Superior temporal gyrus (tissue), 1 donor: ENCODE measurements around the gene ACSL4.
"Not testable (repeated sequence)": the region's sequence is repeated elsewhere in the genome, so short reads cannot be mapped to it uniquely, and the experiment has no call there.

Experiments used
- DNase-seq: peaks from one replicate; pipeline ENCODE4 v3.0.0-alpha.2; 2016; ENCODE audit errors: extremely low spot score

The ACSL4 gene

DNA sequence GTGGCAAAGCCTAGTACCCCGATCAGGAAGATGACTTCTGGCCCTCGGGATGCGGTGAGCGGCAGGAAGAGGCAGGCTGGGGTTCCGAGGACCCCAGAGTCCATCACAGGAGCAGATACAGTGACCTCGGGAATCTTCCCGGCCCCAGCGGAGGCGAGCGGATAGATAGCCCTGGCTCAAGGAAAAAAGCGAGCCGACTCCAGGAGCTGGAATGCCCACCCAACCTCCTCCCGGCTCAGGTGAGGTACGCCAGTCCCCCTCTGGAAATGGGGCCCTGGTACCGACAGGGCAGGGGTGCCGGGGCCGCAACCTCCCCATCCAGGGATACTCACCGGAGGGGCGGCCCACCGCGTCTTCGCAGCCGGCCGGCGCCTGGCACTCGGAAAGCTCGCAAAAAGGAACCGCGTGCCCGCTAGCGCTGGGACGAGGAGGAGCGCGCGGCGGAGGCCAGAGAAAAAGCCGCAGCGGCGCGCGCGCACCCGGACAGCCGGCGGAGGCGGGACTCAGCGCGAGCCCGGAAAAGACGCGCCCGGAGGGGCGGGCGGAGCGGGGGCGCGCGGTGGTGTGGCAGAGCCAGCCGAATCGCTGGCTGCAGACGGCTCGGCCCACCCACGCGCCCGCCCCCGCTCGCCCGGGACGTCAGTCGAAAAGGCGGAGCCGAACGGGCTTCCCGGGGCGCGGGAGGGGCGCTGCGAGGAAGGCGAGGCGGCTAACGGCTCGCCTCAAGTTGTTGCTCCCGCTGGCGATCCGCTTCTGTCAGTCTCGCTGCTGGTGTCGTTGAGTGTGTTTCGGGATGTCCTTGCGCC is at the start of gene ACSL4:
ACSL4 (minus strand) TSS at position 451 of the 806 bp plus-strand sequence. CDS start 49,894 bp downstream, outside the sequence.
- DNase-seq: peak; percentile 77

DNA sequence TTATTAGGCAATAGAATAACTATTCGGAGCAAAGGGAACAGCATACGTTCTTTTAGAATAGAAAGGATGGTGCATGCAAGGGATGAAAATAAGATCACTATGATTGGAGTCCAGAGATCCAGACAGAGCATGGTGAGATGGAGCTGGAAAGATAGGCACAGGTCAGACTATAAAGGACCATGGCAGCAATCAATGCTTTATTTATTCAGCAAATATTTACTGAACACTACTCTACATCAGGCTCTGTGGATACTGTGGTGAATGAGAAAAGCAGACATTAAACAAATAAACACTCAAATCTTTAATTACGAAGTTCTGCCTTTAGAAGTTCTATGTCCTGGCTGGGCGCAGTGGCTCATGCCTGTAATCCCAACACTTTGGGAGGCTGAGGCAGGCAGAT is 44.7 kb upstream of the ACSL4 start:
- DNase-seq: no peak

DNA sequence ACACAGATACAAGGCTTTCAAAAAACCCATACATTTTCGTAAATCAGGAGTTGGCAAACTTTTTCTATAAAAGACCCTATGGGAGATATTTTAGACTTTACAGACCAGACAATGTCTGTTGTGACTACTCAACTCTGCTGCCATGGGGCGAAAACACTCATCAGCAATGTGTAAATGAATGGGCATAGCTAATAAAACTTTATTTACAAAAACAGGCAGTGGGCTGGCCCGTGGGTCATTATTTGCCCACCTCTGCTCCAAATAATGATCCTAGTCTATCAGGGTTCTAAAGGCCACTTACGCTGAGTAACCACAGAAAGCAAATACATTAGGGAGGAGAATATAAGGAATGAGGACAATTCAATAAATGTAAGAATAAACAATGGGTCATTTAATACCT is 43.9 kb upstream of the ACSL4 start:
- no peak for DNase-seq

DNA sequence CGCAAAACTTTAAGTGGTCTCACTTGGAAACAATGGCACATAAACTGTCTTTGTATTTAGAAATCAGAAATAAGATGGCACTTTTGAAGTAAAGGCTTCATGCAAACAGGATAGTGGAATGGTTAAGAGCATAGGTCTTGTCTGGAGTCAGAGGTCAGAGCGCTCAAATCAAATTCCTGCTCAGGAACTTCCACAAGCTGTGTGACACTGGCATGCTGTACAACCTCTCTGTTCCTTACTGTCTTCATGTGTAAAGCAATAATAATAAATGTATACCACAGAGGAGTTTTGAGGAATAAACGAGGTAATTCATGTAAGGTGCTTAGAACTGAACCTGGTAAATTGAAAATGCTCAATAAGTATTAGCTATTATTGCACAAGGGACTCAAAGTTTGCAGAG is 43.4 kb upstream of the ACSL4 start:
- DNase-seq: no peak

DNA sequence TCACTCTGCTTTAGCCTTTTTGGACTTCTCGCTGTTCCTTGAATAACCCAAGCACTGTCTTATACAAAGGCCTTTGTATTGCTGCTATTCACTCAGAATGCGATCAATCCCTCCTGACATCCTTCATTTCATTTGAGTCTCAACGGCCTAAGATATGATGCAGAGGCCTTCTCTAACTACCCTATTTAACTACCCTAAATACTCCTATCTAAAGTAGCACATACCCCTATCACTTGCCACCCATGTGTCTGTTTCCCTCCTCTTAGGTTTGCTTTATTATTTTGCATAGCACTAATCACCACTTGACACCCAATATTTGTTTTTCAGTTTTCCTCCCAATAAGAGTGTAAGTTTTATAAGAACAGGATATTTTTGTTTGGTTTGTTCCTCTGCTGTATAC is 42.3 kb upstream of the ACSL4 start:
- DNase-seq: no peak

DNA sequence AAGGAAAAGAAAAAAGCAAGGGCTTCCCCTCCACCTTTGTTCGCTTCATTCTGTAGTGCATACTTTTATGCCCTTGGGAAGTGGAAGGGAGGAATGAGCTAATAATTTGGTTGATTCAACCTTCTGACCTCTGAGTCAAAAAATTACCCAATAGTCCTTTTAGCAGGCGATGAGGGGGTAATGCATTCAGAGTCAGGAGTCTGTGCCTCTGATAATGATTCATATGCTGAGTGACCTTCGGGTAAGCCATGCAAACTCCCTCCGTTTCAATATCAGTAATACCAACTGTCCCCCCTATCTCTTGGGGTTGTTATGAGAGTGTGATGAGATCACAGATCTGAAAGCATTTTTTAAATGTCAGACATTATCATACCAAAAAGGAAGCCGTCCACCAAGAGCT is 41.6 kb upstream of the ACSL4 start:
- no peak for DNase-seq

DNA sequence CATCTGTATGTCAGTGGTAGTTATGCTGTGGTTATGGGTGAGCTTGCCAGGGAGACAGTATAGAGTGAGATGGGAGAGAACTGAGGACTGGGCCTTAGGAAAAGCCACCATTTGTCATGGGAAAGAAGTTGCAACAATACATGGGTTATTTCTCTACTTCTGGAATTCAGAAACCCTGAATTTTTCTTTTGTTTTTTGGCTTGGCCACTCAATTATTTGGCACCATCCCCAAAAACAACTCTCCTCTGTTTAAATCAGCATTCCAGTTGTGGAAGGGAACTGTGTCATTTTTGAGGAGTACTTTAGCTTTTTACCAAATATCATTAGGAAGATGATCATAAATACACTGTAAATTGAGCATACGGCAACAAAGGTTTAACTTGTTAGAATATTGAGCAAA is 41.1 kb upstream of the ACSL4 start:
- no peak for DNase-seq

DNA sequence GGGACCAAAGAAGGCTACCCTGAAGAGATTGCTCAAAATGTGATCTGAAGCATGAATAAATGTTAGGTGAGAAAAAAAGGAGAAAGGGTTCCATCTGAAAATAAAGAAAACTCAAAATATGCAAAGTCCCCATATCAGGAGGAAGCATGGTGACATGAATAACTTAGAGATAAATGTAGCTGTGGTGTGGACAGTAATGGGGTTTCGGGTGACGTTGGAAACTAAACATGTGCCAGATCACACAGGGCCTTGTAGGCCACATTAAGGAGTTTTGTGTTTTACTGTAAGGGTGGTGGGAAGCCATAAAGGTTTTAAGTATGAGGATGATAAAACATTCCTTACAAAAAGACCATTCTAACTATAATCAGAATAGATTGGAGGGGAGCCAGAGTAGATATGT is 40.3 kb upstream of the ACSL4 start:
- DNase-seq: no peak

DNA sequence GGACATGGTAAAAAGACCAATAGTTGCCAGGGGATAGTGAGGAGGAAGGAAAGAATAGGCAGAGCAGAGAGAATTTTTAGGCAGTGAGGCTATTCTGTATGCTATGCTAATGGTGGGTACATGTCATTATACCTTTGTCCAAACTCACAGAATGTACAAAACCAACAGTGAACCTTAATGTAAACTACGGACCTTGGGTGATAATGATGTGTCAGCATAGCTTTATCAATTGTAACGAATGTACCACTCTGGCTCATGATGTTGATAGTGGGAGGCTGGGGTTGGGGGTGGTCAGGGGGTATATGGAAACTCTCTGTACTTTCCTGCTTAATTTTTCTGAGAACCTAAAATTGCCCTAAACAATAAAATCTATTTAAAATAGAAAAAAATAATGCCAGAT is 37.7 kb upstream of the ACSL4 start:
- DNase-seq: no peak

DNA sequence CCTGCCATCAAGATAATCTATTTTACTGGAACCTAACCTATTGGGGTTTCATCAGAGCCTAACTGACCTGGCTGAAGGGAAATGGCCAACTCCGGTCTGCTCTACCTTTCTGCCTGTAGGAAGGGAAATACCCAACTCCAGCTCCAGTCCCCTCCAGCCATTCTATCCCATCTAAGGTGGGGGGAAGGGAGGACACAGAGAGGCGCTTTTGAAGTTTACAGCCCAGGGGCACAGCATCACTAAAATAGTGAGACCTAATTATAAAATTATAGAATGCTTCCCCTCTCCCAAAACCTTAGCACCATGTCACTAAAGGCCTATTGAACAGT is 27.8 kb upstream of the ACSL4 start:
- no peak for DNase-seq

DNA sequence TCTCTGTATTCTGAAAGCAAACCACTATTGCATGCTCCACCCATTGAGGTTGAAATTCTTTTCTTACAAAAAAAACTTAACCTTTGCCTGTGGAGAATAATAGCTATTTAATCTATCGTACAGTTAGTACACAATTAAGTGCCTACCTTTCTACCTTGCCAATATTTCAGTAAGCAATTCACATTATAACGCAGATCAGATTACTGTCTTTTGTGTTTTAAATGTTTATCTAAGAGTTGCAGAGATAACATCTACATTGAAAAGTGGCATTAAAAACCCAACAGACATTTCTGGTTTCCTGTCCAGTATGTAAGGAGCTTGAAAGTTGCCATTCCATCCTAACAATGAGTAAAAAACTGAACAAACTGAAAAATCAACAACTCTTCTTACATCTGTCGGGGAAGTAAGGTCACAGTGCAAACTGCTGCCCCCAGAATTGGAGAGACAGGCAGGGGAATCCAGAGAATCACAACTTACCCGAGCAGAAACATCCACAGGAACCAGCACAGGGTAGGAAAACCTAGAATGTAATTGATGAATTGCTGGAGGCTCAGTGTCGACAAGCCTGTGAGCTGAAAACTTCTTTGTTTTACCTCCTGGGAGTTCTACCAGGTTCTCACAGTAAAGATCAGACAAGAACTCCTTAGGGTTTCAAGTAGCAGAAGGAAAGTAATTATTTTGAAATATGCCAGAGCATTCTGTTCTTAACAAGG is 27.3 kb upstream of the ACSL4 start:
- no peak for DNase-seq

DNA sequence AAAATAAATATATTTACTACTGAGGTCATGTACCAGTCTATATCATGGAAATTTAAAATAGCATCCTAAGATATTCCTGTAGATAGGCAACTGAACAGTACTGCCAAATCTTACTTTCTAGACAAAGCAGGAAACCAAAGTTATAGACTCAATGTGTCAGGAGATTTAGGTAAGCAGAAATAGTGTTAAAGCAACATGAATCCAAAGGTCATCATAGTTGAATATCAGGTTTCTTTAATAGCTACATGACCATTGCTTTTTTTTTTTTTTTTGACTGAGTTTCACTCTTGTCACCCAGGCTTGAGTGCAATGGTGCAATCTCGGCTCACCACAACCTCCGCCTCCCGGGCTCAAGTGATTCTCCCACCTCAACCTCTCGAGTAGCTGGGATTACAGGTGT is 20.2 kb upstream of the ACSL4 start:
- no peak for DNase-seq

DNA sequence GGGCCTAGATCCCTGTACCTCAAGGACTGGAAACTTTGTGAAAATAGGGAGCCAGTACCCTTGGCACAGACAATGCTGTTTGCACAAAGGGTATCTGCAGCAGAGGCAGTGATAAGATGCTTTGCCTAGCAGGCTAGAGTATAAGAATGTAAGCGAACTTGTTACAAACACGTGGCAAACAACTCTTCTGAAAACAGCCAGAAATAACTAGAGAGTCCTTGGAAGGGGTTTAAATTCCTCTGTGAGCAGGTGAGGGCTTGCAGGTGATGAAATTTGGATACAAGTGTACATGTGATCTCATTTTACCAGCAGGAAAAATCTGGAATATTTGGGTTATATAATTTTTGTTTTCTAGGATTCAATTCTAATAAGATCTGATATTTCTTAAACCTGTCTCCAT is 18.6 kb upstream of the ACSL4 start:
- DNase-seq: no peak

DNA sequence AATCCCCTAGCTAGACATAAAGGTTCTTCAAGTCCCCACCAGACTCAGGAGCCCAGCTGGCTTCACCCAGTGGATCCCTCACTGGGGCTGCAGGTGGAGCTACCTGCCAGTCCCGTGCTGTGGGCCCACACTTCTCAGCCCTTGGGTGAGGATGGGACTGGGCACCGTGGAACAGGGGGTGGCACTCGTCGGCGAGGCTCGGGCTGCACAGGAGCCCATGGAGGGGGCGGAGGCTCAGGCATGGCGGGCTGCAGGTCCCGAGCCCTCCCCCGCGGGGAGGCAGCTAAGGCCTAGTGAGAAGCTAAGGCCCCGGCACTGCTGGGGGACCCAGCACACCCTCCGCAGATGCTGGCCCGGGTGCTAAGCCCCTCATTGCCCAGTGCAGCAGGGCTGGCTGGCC is 16.1 kb upstream of the ACSL4 start:
- DNase-seq: no peak

DNA sequence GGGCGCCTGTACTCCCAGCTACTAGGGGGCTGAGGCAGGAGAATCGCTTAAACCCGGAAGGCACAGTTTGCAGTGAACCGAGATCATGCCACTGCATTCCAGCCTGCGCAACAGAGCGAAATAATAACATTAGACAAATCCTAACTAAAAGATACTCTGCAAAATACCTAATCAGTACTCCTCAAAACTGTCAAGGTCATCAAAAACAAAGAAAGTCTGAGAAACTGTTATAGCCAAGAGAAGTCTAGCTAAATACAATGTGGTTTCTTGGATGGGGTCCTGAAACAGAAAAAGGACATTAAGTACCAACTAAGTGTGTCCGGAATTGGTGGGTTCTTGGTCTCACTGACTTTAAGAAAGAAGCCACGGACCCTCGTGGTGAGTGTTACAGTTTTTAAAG is 14.6 kb upstream of the ACSL4 start:
- DNase-seq: no peak

DNA sequence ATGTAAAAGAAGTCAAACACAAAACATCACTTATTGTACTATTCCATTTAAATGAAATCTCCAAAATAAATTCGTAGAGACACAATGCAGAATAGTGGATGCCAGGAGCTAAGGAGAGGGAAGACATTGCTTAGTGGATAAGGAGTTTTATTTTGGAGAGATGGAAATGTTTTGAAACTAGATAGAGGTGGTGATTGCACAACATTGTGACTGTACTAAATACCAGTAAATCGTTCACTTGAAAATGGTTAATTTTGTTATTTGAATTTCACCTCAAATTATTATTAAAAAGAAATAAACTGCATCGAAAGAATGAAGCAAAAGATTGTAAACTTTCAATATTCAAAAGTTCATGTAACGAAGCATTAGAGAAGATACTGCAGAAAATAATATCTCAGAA is 9.7 kb upstream of the ACSL4 start:
- DNase-seq: no peak

DNA sequence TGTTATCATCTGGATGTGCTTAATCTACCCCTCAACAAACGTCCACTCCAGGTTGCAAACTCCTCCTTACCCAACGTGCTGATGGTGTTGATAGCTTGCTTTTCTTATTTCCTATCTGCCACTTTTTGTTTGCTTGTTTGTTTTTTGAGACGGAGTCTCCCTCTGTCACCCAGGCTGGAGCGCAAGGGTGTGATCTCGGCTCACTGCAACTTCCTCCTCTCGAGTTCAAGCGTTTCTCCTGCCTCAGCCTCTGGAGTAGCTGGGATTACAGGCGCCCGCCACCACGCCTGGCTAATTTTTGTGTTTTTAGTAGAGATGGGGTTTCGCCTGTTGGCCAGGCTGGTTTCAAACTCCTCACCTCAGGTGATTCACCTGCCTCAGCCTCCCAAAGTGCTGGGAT is 7.8 kb upstream of the ACSL4 start:
- not testable (repeated sequence) for DNase-seq

DNA sequence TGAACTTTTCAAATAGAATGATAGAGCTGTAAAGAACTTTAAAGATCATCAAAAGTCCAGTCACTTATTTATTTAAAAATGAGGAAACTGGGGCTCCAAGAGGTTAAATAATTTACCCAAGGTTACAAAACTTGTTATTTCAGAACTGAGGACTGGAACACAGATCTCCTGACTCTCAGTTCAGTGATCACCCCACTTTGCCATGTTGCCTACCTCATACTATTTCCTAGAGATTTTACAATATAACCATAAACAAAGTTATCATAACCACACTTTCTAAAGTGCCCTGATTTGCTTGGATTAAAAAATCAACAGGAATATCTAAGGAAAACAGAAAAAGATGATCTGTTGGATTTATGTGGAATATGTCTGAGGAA is 7.4 kb upstream of the ACSL4 start:
- no peak for DNase-seq

DNA sequence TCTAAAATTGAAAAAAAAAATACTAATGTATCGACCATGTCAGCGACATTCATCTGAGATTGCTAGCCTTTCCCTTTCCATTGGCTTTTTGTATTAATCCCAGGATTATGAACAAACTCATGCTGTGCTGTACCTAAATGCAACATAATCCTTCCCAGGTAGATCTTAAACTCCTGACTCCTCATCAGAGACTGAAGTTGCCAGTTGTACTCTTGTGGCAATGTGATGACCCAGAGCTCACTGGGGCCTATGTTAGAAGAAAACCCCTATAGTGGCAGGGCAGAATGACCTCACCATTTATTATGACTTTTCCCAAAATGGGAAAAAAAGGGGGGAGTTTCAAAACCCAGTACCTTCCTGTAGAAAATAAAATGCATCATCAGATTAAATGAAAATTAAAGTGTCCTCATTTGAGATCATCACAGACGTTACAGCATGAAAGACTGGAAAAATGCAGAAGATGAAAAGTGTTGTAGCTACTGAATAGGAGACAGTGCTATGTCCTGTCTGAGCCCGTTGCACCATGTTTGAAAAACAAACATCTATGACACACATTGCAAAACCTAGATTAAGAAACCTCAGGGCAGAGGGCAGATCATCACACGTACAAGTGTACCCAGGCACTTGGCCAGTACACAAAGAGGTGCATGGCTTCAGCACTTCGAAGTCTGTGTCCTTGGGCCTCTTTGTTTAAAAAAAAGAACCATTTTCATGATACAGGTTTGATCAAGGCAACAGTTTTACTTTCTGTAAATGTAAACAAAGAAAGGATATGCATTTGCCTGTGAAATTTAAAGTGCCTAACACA is 6.8 kb upstream of the ACSL4 start:
- no peak for DNase-seq

DNA sequence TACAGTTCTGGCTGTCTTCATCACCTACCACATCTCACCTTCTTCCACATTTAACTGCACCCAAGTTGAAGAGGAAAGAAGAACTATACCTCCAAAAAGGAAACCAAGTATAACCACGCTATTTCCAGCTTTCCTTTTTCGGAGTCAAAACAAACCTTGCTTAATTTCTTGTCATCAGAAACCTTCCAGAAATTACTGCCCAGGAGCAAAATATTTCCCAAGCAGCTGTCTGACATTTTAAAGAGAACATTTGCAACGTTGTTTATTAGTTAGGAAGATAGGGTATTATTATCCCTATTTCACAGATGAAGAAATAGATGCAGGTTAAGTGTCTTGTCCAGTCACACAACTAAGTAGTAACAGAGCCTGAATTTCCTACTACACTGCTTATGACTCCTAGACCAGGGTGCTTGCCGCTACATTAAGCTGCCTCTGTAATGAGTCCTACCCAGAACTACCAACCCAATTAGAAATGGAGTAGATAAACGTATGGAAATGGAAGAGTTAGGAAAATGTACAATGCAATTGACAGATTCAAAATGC is 2.2 kb upstream of the ACSL4 start:
- DNase-seq: no peak

DNA sequence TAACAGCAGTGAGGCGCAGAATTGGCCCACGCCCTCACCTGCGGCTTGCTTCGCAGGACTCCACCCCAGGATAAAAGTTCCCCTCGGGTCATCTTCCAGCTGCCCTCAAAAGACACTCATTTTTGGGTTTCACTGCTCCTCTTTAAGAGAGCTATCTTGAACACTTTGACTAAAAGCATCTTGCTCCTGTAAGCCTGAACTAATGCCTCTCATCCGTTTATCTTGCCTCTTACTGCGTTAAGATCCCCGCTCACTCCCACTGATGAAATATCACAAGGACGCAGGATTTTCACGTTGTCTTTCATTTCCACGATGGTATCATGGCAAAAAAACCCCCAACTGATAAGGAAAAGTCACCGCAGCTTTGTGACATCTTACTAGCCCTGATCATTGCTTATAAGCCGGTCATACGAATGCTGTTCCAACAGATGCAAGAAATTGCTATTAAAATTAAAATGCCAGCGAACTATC is 591 bp upstream of the ACSL4 start:
- DNase-seq: peak; percentile 38

DNA sequence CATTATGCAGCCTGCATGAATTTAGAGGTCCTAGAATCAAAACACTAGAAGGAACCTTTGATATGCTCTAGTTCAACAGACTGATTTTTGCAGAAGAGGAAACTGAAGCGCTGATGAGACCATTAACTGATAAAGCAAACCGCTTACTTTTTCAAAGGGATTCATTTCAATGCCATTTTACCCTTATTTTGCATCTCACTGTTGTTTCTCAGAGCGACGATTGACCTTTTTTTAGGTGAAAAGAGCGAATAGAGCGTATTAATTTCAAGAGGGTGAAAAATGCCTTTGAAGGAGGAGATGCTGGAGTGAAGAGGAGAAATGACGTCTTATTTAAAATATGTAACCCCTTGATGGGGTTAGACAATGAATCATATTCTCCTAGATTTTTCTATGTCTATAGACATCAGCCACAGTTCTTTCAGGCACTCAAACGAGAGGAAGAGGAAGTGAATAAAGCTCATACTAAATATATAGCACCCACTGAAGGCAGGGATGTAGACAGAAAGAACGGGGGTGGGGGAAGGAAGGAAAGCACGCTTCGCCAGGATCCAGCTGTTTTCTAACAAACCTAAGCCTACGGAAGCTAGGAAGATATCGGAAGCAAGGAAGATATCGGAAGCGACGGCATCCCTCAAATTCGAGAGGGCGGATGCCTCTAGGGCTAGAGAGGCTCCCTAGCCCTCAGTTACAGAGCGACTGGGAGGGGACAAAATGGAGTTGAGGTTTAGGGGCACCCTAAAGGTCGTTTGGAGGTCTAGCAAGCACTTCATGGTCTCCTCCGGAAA is 848 bp downstream of the ACSL4 start:
- peak; percentile 36 for DNase-seq
